ENCODE results near the gene DHRS11.

DHRS11 gene

DNA sequence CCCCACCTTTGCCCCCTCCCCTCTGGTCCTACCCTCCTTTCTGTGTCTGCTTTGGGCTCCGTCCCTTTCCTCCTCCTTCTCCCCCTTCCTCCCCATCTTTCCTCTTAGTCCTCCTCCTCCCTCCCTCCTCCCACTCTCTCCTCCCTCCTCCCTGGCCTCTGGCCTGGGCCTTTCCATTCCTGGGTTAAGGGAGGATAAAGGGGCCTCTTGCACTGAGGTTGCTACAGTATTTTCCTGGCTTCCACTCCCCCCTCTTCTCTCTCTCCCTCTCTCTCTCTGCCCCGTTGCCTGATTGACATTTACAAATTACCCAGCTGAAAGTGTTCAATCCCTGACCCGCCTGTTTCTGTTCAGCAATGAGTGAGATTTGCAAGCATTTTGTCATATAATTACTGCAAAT lies 53.7 kb downstream of the DHRS11 start:
- TF ChIP-seq EZH2 (IDR thresholded peaks at IDR 0.05): no peak
- no peak for TF ChIP-seq FOXP2 (optimal IDR thresholded peaks at IDR 0.05; ENCODE audit: control extremely low read depth, extremely low read length, insufficient read depth)
- TF ChIP-seq POLR2AphosphoS5 (IDR thresholded peaks at IDR 0.05; ENCODE audit: borderline replicate concordance, low read depth, low read length): no peak
- Histone ChIP-seq H3K36me3 (ENCODE audit: insufficient read depth, low read length) (no peaks in the 10 kb centered on the region), H3K27ac (no peak overlapping the region), H3K9me3 (ENCODE audit: low read depth, low read length) (no peaks in the 10 kb centered on the region), H3K4me3 (no peak overlapping the region), H3K9ac (ENCODE audit: insufficient read length) (no peak overlapping the region)
- DNase-seq (ENCODE audit: low read depth, low spot score): no peak

GRCh38 chr17:36647636-36648035 lies 56.0 kb downstream of the DHRS11 start:
- H3K4me3 ChIP-seq: no peak overlapping the region
- no peak for TF ChIP-seq EZH2 (IDR thresholded peaks at IDR 0.05)
- TF ChIP-seq POLR2AphosphoS5 (IDR thresholded peaks at IDR 0.05; ENCODE audit: borderline replicate concordance, low read depth, low read length): no peak
- no peak for TF ChIP-seq FOXP2 (optimal IDR thresholded peaks at IDR 0.05; ENCODE audit: control extremely low read depth, extremely low read length, insufficient read depth)
- no peak overlapping the region for H3K9ac ChIP-seq (ENCODE audit: insufficient read length)
- H3K27ac ChIP-seq: no peak overlapping the region
- no peaks in the 10 kb centered on the region for H3K9me3 ChIP-seq (ENCODE audit: low read depth, low read length)
- no peaks in the 10 kb centered on the region for H3K36me3 ChIP-seq (ENCODE audit: insufficient read depth, low read length)
- no peak for DNase-seq (ENCODE audit: low read depth, low spot score)

DNA sequence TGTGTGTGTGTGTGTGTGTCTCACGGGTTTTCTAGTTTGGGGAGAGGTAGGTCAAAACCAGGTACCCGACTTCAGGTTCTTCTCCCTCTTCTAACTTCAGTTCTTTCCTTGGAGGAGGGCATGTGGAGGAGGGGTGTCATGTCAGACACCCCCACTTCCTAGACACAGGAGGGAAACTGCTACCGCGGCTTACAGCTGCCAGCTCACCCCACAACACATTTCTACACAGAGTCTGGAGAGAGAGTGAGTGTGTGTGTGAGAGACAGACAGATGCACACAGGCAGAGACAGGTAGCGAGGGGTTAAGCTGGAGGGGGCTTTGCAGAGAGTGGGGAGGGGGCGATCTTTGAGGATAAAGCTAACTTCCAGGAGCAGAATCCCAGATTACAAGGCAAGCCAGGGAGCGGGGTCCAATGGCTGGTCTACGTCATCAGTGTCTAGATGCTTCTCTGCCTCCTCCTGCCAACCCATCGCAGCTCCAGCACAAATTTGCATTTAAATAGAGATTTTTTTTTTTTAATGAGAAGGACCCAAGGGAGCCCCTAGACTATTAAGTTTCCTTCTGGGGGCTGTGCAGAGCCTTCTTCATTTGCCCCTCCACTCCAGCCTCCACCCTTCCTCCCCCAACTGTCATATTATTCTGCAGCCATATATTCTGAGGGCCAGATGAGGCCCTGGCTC lies 58.6 kb downstream of the DHRS11 start:
- no peak for DNase-seq (ENCODE audit: low read depth, low spot score)
- TF ChIP-seq FOXP2 (optimal IDR thresholded peaks at IDR 0.05; ENCODE audit: control extremely low read depth, extremely low read length, insufficient read depth) (no peak), POLR2AphosphoS5 (IDR thresholded peaks at IDR 0.05; ENCODE audit: borderline replicate concordance, low read depth, low read length) (no peak), EZH2 (IDR thresholded peaks at IDR 0.05) (no peak)
- Histone ChIP-seq H3K36me3 (ENCODE audit: insufficient read depth, low read length) (no peaks in the 10 kb centered on the region), H3K4me3 (no peak overlapping the region), H3K9me3 (ENCODE audit: low read depth, low read length) (no peaks in the 10 kb centered on the region), H3K27ac (no peak overlapping the region), H3K9ac (ENCODE audit: insufficient read length) (no peak overlapping the region)

Data from SK-N-MC (cell line).